Measurements from ENCODE around the gene KCNJ1. TPM values are rescaled to one million over a fixed set of nuclear protein-coding genes. Genes with fewer than 3 reads are reported as not detected.
A peak's percentile ranks its signal among the peaks of the same experiment; 100 is the strongest.

The KCNJ1 gene
- total and polyA plus RNA-seq, 2 experiments from 2014 or later = 0.16 TPM; not detected in 1

DNA sequence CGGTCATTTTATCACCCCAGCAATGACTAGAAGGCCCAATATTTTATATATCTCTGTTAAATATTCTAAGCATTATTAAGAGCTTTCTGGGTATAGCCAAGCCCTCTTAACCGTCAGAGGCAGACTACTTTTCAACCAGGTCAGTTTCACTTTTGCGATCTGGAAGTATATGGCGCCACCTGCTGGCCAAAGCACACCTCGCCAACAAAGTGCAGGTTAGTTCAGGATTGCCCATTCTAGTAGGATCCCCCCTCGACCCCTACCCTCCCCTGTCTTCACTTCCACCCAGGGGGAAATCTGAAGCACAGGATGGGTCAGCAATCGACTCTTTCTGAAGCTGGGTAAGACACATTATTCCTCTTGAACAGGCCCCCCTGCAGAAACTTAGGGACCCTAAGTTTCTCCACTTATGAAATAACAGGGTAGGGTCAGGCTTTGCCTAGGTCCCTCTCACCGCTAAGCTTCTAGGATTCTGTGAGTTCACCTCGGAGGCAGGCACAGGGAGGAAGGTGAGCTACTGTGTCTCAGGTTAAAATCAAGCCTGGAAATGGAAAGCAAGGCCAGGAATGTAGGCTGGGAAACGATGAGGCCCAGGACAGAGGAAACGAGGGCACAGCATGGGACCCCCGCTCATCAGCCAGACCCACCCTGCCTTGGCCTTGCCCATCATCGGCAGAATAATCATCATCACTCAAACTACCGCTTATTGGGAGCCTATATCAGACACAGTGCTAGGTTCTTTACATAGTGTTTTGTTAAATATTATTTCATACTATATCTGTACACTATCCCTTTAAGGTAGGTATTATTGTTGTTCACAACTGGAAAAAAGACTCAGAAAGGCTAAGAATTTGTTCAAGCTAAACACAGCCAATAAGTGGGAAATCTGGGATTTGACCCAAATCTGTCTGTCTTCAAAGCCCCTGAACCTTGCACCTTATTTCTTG, 35.6 kb downstream of the KCNJ1 start:
- H3K27ac Mint-ChIP-seq = no peak overlapping the region
- no peak overlapping the region for H3K27ac ChIP-seq (ENCODE audit: low read depth)
- no peak overlapping the region for H2AFZ ChIP-seq
- H4K20me1 ChIP-seq (replicated peaks; ENCODE audit: insufficient read depth) = no peaks in the 10 kb centered on the region
- H3K9me3 Mint-ChIP-seq = no peaks in the 10 kb centered on the region; the same call in 2 of the 3 replicates
- peaks cover 17% of the 10 kb centered on the region for H3K4me1 ChIP-seq (ENCODE audit: insufficient read depth)
- H3K4me1 Mint-ChIP-seq = peaks cover 34% of the 10 kb centered on the region
- H3K9me2 ChIP-seq (ENCODE audit: insufficient read depth) = 0 out of 2 replicates have a peak, but pooled peaks cover under 1% of the 10 kb centered on the region
- ATAC-seq = peak; percentile 92
- H3K36me3 ChIP-seq (ENCODE audit: insufficient read depth) = no peaks in the 10 kb centered on the region
- H3K27me3 Mint-ChIP-seq (ENCODE audit: insufficient read depth, low read depth, poor library complexity) = peaks cover 7% of the 10 kb centered on the region
- H3K79me2 ChIP-seq (replicated peaks; ENCODE audit: insufficient read depth) = no peaks in the 10 kb centered on the region
- H3F3A ChIP-seq (replicated peaks; ENCODE audit: low read depth) = no peaks in the 10 kb centered on the region
- no peak overlapping the region for H3K4me3 ChIP-seq
- TF ChIP-seq NANOG (IDR thresholded peaks at IDR 0.05; ENCODE audit: borderline replicate concordance) (no peak), CTCF (conservative IDR thresholded peaks at IDR 0.05; ENCODE audit: low read depth in 2 of 2) (peak; percentile 91 to 95)
- no peaks in the 10 kb centered on the region for H3K36me3 Mint-ChIP-seq (ENCODE audit: low read depth)
- no peak overlapping the region for H3K4me3 Mint-ChIP-seq
- H3K27me3 ChIP-seq (ENCODE audit: insufficient read depth) = no peaks in the 10 kb centered on the region
- H3K4me2 ChIP-seq = 0 out of 2 replicates have a peak overlapping the region, but pooled peaks have one; percentile 36
- peak; percentile 91 for DNase-seq (ENCODE audit: low spot score)

DNA sequence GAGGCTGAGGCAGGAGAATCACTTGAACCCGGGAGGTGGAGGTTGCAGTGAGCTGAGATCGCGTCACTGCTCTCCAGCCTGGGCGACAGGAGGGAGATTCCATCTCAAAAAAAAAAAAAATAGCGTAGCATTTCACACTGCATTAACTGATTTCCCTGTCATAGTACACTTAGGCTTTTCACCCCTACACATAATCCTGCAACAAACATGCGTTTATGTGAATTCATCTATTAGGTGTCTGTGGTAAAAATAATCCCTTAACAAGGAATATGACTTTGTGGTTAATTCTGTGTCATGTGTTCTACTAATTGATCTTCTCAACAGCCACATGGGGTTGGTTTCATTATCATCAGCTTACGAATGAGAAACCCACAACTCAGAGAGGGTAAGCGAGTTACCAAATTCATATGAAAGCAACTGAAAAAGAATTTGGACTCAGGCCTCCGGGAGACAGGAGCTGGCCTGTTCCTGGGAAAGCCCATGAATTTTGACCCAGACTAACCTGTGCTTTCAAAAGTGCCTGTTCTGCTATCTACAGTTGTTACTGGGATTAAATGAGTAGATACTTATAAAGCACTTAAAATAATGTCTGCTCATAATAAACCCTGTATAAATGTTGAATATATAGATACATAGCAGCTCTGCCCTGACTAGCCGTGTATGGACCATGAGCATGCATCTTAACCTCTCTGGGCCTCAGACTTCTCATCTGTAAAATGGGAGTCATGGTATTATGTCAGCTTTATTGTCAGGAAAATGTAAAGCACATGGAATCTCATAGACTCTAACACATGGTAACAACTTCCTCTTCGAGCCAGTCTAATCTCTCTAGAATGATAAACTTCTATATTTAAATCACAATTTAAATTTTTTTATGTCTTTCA, 36.6 kb downstream of the KCNJ1 start:
- no peak for ATAC-seq
- Histone ChIP-seq H3K4me1 (ENCODE audit: insufficient read depth) (peaks cover 13% of the 10 kb centered on the region), H3K36me3 (ENCODE audit: insufficient read depth) (no peaks in the 10 kb centered on the region), H4K20me1 (replicated peaks; ENCODE audit: insufficient read depth) (no peaks in the 10 kb centered on the region), H3K4me2 (no peak overlapping the region), H2AFZ (no peak overlapping the region), H3K27me3 (ENCODE audit: insufficient read depth) (no peaks in the 10 kb centered on the region), H3K27ac (ENCODE audit: low read depth) (no peak overlapping the region), H3K9me2 (ENCODE audit: insufficient read depth) (no peaks in the 10 kb centered on the region), H3K79me2 (replicated peaks; ENCODE audit: insufficient read depth) (no peaks in the 10 kb centered on the region), H3F3A (replicated peaks; ENCODE audit: low read depth) (no peaks in the 10 kb centered on the region), H3K4me3 (no peak overlapping the region)
- Mint-ChIP-seq H3K36me3 (ENCODE audit: low read depth) (no peaks in the 10 kb centered on the region), H3K27ac (no peak overlapping the region), H3K4me3 (no peak overlapping the region), H3K27me3 (ENCODE audit: insufficient read depth, low read depth, poor library complexity) (peaks cover 9% of the 10 kb centered on the region), H3K9me3 (no peaks in the 10 kb centered on the region; the same call in 1 of the 3 replicates), H3K4me1 (peaks cover 34% of the 10 kb centered on the region)
- no peak for DNase-seq (ENCODE audit: low spot score)
- no peak for TF ChIP-seq EZH2phosphoT487 (IDR thresholded peaks at IDR 0.05; ENCODE audit: unreplicated experiment)
- TF ChIP-seq NANOG (IDR thresholded peaks at IDR 0.05; ENCODE audit: borderline replicate concordance) = no peak
- TF ChIP-seq CREB1 (CRISPR knock-in tag; IDR thresholded peaks at IDR 0.05; ENCODE audit: low read depth) = no peak
- no peak for TF ChIP-seq ZNF331 (CRISPR knock-in tag; IDR thresholded peaks at IDR 0.05; ENCODE audit: low read depth)
- TF ChIP-seq, protein P1, sequence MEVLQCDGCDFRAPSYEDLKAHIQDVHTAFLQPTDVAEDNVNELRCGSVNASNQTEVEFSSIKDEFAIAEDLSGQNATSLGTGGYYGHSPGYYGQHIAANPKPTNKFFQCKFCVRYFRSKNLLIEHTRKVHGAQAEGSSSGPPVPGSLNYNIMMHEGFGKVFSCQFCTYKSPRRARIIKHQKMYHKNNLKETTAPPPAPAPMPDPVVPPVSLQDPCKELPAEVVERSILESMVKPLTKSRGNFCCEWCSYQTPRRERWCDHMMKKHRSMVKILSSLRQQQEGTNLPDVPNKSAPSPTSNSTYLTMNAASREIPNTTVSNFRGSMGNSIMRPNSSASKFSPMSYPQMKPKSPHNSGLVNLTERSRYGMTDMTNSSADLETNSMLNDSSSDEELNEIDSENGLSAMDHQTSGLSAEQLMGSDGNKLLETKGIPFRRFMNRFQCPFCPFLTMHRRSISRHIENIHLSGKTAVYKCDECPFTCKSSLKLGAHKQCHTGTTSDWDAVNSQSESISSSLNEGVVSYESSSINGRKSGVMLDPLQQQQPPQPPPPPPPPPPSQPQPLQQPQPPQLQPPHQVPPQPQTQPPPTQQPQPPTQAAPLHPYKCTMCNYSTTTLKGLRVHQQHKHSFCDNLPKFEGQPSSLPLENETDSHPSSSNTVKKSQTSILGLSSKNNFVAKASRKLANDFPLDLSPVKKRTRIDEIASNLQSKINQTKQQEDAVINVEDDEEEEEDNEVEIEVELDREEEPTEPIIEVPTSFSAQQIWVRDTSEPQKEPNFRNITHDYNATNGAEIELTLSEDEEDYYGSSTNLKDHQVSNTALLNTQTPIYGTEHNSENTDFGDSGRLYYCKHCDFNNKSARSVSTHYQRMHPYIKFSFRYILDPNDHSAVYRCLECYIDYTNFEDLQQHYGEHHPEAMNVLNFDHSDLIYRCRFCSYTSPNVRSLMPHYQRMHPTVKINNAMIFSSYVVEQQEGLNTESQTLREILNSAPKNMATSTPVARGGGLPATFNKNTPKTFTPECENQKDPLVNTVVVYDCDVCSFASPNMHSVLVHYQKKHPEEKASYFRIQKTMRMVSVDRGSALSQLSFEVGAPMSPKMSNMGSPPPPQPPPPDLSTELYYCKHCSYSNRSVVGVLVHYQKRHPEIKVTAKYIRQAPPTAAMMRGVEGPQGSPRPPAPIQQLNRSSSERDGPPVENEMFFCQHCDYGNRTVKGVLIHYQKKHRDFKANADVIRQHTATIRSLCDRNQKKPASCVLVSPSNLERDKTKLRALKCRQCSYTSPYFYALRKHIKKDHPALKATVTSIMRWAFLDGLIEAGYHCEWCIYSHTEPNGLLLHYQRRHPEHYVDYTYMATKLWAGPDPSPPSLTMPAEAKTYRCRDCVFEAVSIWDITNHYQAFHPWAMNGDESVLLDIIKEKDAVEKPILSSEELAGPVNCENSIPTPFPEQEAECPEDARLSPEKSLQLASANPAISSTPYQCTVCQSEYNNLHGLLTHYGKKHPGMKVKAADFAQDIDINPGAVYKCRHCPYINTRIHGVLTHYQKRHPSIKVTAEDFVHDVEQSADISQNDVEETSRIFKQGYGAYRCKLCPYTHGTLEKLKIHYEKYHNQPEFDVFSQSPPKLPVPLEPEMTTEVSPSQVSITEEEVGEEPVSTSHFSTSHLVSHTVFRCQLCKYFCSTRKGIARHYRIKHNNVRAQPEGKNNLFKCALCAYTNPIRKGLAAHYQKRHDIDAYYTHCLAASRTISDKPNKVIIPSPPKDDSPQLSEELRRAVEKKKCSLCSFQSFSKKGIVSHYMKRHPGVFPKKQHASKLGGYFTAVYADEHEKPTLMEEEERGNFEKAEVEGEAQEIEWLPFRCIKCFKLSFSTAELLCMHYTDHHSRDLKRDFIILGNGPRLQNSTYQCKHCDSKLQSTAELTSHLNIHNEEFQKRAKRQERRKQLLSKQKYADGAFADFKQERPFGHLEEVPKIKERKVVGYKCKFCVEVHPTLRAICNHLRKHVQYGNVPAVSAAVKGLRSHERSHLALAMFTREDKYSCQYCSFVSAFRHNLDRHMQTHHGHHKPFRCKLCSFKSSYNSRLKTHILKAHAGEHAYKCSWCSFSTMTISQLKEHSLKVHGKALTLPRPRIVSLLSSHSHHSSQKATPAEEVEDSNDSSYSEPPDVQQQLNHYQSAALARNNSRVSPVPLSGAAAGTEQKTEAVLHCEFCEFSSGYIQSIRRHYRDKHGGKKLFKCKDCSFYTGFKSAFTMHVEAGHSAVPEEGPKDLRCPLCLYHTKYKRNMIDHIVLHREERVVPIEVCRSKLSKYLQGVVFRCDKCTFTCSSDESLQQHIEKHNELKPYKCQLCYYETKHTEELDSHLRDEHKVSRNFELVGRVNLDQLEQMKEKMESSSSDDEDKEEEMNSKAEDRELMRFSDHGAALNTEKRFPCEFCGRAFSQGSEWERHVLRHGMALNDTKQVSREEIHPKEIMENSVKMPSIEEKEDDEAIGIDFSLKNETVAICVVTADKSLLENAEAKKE (CRISPR knock-in tag; IDR thresholded peaks at IDR 0.05) = no peak
- no peak for TF ChIP-seq JUNB (IDR thresholded peaks at IDR 0.05; ENCODE audit: unreplicated experiment)
- no peak for TF ChIP-seq ZNF114 (CRISPR knock-in tag; IDR thresholded peaks at IDR 0.05)

All from GM23338 (cell line).